Bronchial epithelial cell (primary cell): Measurements from ENCODE around the gene PRKAG1. TPM values are rescaled to one million over a fixed set of nuclear protein-coding genes. Genes with fewer than 3 reads are reported as not detected.

Experiments used
- DNase-seq: peaks from one replicate; pipeline ENCODE4 v3.0.0-alpha.2; 2010; ENCODE audit warnings: low read depth
- FAIRE-seq: peaks from 2 replicates; lab custom pipeline; 2011; peaks lifted over from hg19 to GRCh38; lab: Jason Lieb, UNC
- H3K27me3 ChIP-seq: 2 replicates; pipeline ENCODE4 v1.5.1; 2011; ENCODE audit warnings: low read length; ENCODE audit not compliant: control insufficient read depth, insufficient read depth
- H3K36me3 ChIP-seq: 2 replicates; pipeline ENCODE4 v1.5.1; 2011; ENCODE audit warnings: low read length; ENCODE audit not compliant: control insufficient read depth, insufficient read depth
- H3K4me3 ChIP-seq: 2 replicates; pipeline ENCODE4 v1.5.1; 2011; ENCODE audit warnings: mild to moderate bottlenecking, low read depth, low read length, control low read depth
- CTCF ChIP-seq: IDR thresholded peaks from 2 replicates; pipeline ENCODE4 v1.5.1; 2011; ENCODE audit warnings: mild to moderate bottlenecking, moderate library complexity, low read length, control low read depth, inconsistent platforms; ENCODE audit not compliant: insufficient read depth, severe bottlenecking
- total RNA-seq: library from RNA; depleted of rRNA; stranded (reverse); fragments of >200 nt; gene quantifications from 2 replicates; pipeline ENCODE4 v1.2.1, GENCODE V29; 2014

Gene PRKAG1
- total RNA-seq, 1 donor from 2014 or later, result 93.7 TPM

GRCh38 chr12:49039421-49040363 lies 21.1 kb upstream of the PRKAG1 start:
- FAIRE-seq (no peak), DNase-seq (no peak)
- Histone ChIP-seq H3K27me3 (no peaks in the 10 kb centered on the region), H3K4me3 (no peak overlapping the region), H3K36me3 (peaks cover 61% of the 10 kb centered on the region)
- TF ChIP-seq CTCF, result no peak

- no peaks in the 10 kb centered on the region for H3K27me3 ChIP-seq
- peaks cover 57% of the 10 kb centered on the region for H3K36me3 ChIP-seq
- no peak overlapping the region for H3K4me3 ChIP-seq
- TF ChIP-seq CTCF, result no peak
- DNase-seq (no peak), FAIRE-seq (peak; percentile 58)
These were observed 19.8 kb upstream of the PRKAG1 start for GRCh38 chr12:49038291-49038955.

- H3K36me3 ChIP-seq, result peaks cover 55% of the 10 kb centered on the region
- TF ChIP-seq CTCF, result no peak
- FAIRE-seq (no peak), DNase-seq (no peak)
- no peaks in the 10 kb centered on the region for H3K27me3 ChIP-seq
- H3K4me3 ChIP-seq, result no peak overlapping the region
These were observed 19.3 kb upstream of the PRKAG1 start for GRCh38 chr12:49037947-49038237.

- DNase-seq (no peak), FAIRE-seq (peak; percentile 60)
- H3K36me3 ChIP-seq, result peaks cover 54% of the 10 kb centered on the region
- no peak for TF ChIP-seq CTCF
- H3K4me3 ChIP-seq, result no peak overlapping the region
- H3K27me3 ChIP-seq, result no peaks in the 10 kb centered on the region
These were observed 18.8 kb upstream of the PRKAG1 start for GRCh38 chr12:49037111-49037946.

GRCh38 chr12:49036029-49036428 lies 17.5 kb upstream of the PRKAG1 start:
- Histone ChIP-seq H3K4me3 (no peak overlapping the region), H3K36me3 (peaks cover 59% of the 10 kb centered on the region), H3K27me3 (no peaks in the 10 kb centered on the region)
- FAIRE-seq, result no peak
- no peak for TF ChIP-seq CTCF
- no peak for DNase-seq
